Stimulated activated CD4-positive, alpha-beta T cell treated with anti-CD3 and anti-CD28 coated beads, Interleukin-15, amount 100 ng/mL, for 1 hour (primary cell): ENCODE results near the gene TMA7B.
"Not testable (repeated sequence)": the region's sequence is repeated elsewhere in the genome, so short reads cannot be mapped to it uniquely, and the experiment has no call there.

Source experiments
- DNase-seq, 2 donors: peaks; one replicate each; pipeline ENCODE4 v3.0.0-alpha.2; 2020; ENCODE audit warnings: low read depth in 1 of 2, low spot score in 1 of 2

TMA7B gene

GRCh38 chr22:39951603-39952293 is 8.4 kb upstream of the TMA7B start:
- DNase-seq = not testable (repeated sequence)

DNA sequence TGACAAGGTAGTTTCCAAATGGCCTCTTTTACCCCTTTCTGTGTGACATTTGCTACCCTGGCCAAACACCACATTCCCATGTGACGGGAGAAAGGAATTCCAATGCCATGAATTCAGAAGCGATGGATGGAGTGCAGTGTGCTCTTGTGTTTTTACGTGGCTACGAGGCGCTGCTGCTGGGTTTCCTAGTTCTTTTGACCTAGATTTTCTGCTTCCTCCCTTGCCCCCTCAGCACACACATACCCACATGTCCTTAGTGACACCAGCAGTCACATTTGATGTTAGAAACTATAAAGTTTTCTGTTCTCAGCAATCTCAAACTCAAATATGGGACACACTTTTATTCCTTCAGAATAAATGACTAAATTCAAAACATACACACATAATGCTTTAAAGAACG is 7.8 kb upstream of the TMA7B start:
- DNase-seq = no peak

DNA sequence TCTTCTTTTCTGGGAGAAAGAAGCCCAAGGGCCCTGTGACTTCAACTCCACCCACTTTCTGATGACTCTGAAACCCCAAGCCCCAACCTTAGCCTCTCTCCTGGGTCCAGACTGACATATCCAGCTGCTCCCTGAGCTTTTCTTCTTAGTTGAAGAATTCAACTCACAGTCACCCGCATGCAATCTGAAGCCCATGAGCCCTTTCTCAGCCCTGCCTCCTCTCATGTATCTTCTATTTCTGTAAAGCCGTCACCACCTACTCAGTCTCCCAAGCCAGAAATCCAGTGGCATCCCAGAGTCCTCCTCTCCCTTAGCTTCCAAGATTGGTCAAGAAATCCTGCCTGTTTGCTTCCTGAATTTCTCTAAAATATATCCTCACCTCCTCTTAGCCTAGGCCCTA is 7.1 kb upstream of the TMA7B start:
- DNase-seq = no peak

DNA sequence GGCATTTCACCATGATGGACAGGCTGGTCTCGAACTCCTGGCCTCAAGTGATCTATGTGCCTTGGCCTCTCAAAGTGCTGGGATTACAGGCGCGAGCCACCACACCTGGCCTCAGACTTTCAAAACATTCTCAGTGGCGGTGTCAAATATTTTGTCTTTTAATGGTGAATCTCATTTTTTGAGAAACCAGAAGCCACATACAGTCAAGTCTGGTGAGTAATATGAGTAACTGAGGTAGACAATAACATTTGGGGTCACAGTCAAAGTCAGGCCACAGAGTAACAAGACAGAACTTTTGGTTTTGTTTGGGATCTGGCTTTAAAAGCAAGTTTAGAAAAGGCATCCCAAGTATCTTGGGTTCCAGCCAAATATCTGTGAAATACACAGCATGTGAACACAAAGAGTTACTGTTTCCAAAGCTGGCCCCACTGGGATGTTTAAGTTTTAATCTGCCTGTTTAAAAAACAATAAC is 5.6 kb upstream of the TMA7B start:
- no peak for DNase-seq

GRCh38 chr22:39955675-39956074 is 4.5 kb upstream of the TMA7B start:
- DNase-seq = no peak

DNA sequence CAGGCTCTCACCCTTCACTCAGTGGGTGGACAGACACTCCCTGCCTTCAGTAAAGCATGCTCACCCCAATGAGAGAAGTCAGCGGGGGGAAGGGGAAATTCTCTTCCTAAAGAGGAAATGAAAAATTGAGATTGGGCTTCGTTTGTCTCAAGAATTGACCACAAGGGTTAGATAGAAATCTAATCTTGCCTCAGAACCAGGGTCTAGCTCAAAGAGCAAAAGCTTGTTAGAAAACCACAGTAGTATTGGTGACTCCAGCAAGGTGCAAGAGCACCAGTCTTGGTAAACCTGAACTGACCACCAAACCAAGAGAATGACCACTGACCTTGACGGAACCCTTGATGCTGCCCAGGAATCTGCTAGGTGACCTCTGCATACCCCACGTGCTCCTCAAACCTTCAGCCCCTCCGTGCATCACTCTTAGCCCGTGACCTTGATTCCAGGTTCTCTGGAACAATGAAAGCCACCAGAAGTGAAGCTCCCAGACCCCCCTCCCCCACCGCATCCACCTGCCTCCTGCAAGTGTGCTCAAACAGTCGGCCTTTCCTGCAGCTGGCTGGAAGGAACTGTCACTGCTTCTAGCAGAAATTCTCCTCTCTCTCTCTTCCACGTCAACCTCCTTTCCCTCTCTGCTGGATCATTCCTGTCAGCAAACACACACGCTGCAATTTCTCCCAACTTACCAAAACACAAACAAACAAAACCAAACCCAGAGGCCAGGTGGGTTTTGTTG is 3.1 kb upstream of the TMA7B start:
- DNase-seq = no peak

DNA sequence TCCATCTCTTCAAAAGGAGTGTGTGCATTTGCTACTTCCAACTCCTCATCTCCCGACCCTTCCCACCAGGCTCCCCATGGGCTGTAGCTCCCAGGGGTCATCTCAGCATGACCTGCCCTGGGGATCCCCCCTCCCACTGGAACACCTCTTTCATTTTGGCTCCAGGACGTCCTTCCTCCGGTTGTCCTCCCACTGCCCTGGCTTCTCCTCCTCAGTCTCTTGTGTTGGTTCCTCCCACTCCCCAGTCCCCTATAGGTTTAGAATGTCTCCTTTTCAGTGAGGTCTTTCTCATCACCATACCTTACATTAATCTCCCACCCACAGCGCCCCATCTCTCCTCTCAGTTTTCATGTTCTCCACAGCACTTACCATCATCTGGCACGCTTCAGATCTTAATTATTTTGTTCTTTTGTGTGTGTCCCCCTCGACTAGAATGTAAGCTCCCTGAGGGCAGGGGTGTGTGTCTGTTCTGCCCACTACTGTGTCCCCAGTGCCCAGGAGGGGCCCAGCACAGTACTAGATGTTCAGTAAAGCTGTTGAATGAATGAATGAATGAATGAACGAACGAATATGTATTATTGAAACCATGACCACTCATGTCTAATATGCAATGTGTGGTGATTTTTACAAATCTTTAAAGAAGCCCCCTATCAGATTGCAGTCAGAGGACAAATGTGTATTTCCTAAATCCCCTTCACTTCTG is 2.0 kb upstream of the TMA7B start:
- DNase-seq = no peak

DNA sequence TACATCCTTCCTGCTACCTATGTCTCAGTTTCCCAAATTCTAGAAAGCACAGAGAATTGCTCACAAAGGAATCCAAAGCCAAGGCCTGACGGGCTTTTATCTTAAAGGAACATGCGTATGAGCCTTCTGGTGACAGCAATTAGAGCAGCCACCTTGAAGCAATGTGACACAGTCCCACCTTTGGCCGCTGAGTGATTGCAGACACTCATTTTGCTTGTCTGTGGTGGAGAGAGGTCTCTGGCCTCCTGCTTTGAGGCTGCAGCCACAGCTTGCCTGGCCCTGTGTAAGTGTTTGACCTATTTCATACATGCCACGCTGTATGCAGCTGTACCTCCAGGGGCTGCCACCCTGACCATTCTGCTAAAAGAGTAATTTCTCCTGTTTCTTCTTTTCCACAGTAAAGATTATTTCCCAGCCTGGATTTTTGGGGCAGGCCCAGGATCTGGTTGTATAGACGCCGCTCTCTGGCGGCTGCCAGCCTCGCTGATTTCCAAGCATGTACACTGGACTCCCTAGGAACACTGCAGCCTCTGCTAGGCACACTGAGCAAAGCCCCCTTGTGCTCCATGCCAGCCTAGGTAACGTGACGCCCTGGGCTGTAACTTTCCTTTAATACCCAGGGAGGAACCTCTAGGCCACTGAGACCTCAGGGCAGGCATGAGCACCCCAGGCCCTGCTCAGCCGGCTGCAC is 1.1 kb upstream of the TMA7B start:
- DNase-seq = no peak

- DNase-seq = peak; percentile 20 to 26
Measured at GRCh38 chr22:39960791-39961746, 872 bp downstream of the TMA7B start.

DNA sequence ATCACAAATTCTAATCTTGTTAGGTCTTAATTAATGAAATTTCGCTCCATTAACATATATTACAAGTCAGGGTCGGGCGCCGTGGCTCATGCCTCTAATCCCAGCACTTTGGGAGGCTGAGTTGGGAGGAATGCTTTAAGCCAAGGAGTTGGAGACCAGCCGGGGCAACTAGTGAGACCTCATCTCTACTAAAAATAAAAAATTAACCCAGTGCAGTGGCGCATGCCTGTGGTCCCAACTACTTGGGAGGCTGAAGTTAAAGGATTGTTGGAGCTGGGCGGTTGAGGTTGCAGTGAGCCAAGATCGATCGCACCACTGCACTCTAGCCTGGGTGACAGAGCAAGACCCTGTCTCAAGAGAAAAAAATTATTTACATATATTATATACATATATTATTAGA is 1.9 kb downstream of the TMA7B start:
- DNase-seq = no peak

- DNase-seq = no peak
Measured at GRCh38 chr22:39965748-39966147, 5.6 kb downstream of the TMA7B start.

GRCh38 chr22:39966470-39966869 is 6.3 kb downstream of the TMA7B start:
- DNase-seq = no peak

GRCh38 chr22:39967103-39967829 is 7.1 kb downstream of the TMA7B start:
- DNase-seq = no peak

GRCh38 chr22:39967996-39968972 is 8.1 kb downstream of the TMA7B start:
- no peak for DNase-seq

DNA sequence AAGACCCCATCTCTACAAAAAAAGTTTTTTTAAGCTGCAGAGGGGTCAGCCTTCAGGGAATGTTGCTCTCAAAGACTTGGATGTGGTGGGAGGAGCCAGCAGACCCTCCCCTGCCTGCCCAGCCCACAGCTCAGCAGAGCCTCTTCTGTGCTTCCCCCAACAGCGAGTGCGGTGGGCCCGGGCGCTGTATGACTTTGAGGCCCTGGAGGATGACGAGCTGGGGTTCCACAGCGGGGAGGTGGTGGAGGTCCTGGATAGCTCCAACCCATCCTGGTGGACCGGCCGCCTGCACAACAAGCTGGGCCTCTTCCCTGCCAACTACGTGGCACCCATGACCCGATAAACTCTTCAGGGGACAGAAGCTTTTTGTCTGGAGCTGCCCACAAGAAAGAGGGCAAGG is 10.5 kb downstream of the TMA7B start:
- DNase-seq = no peak

GRCh38 chr22:39972641-39973040 is 12.4 kb downstream of the TMA7B start:
- DNase-seq = no peak

DNA sequence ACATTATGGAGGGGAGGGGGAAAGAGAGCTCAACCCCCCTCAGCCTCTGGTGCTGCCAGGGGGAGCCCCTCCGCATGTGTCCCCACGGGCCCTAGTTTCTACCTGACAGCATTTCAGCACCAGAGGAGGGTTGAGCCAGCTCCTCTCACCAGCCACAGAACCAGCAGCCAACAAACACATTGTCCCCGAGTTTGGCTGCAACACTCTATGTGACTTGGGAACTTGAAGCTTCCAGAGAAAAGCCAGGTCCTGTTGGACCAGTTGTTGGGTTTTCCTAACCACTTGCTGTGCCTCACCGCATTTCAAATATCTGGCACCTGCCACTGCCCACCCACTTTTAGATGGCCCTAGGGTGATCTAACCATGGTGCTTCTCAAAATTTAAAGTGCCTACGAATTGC is 13.5 kb downstream of the TMA7B start:
- DNase-seq = no peak

- no peak for DNase-seq
Measured at GRCh38 chr22:39974065-39974464, 13.9 kb downstream of the TMA7B start.

GRCh38 chr22:39979048-39979447 is 18.9 kb downstream of the TMA7B start:
- no peak for DNase-seq
